WTC11 (cell line): ENCODE measurements around the gene PSMC3. TPM values are rescaled to one million over a fixed set of nuclear protein-coding genes. Genes with fewer than 3 reads are reported as not detected.

ENCODE experiments used
- ATAC-seq: fragments of 200-7000 bp; cut with Tn5 transposase; 2 replicates; pipeline ENCODE4 v1.10.0; 2021; ENCODE audit warnings: mild to moderate bottlenecking, moderate library complexity
- CTCF ChIA-PET: fragments of 300-600 bp; sonication (Branson Sonifier 250); formaldehyde crosslinking; loops from one replicate; lab custom pipeline; 2021; ENCODE audit warnings: antibody characterized with exemption; lab: Charles Lee
- POLR2A ChIA-PET: fragments of 350-600 bp; sonication (Branson Sonifier 250); formaldehyde crosslinking; loops from one replicate; lab custom pipeline; 2021; ENCODE audit warnings: antibody characterized with exemption; lab: Charles Lee
- DNase-seq: peaks from one replicate; pipeline ENCODE4 v3.0.0; 2021; ENCODE audit warnings: low spot score
- H3K27ac Mint-ChIP-seq: 2 replicates; pipeline ENCODE4 v1.8.0; 2021; ENCODE audit warnings: mixed read lengths
- H3K27me3 Mint-ChIP-seq: 2 replicates; pipeline ENCODE4 v1.8.0; 2021; ENCODE audit warnings: low read depth, mild to moderate bottlenecking, moderate library complexity, mixed read lengths
- H3K36me3 Mint-ChIP-seq: 2 replicates; pipeline ENCODE4 v1.8.0; 2021; ENCODE audit warnings: mixed read lengths
- H3K4me1 Mint-ChIP-seq: 2 replicates; pipeline ENCODE4 v1.8.0; 2022; ENCODE audit warnings: mixed read lengths
- H3K4me3 Mint-ChIP-seq: 2 replicates; pipeline ENCODE4 v1.8.0; 2021; ENCODE audit warnings: mild to moderate bottlenecking, moderate library complexity, mixed read lengths
- H3K9me3 Mint-ChIP-seq: 2 replicates; pipeline ENCODE4 v1.8.0; 2021; ENCODE audit warnings: mixed read lengths
- ATF3 ChIP-seq: sonication (generic); formaldehyde crosslinking; conservative IDR thresholded peaks from 2 replicates; pipeline ENCODE4 v1.8.1; 2022; ENCODE audit warnings: mild to moderate bottlenecking, missing genetic modification reagents
- ATF6 ChIP-seq: sonication (generic); formaldehyde crosslinking; IDR thresholded peaks from 2 replicates; pipeline ENCODE4 v1.8.1; 2023; ENCODE audit warnings: mild to moderate bottlenecking, missing genetic modification reagents
- ERG ChIP-seq: fragments of 250-450 bp; sonication (Bioruptor Pico); IDR thresholded peaks from 2 replicates; pipeline ENCODE4 v1.8.0; 2021; ENCODE audit warnings: mild to moderate bottlenecking
- FOXP1 ChIP-seq: sonication (generic); formaldehyde crosslinking; IDR thresholded peaks from 2 replicates; pipeline ENCODE4 v1.8.0; 2022; ENCODE audit warnings: missing genetic modification reagents, mild to moderate bottlenecking, moderate library complexity, borderline replicate concordance
- GTF2I ChIP-seq: fragments of 250-450 bp; sonication (Bioruptor Pico); conservative IDR thresholded peaks from 2 replicates; pipeline ENCODE4 v1.4.0; 2021; ENCODE audit warnings: mild to moderate bottlenecking
- KAT7 ChIP-seq: sonication (generic); formaldehyde crosslinking; IDR thresholded peaks from 2 replicates; pipeline ENCODE4 v1.8.1; 2023; ENCODE audit warnings: missing genetic modification reagents, mild to moderate bottlenecking, borderline replicate concordance
- MLX ChIP-seq: sonication (generic); formaldehyde crosslinking; IDR thresholded peaks from 2 replicates; pipeline ENCODE4 v1.8.1; 2023; ENCODE audit warnings: mild to moderate bottlenecking, missing genetic modification reagents, moderate library complexity
- MXD4 ChIP-seq: fragments of 250-450 bp; sonication (Bioruptor Pico); IDR thresholded peaks from 2 replicates; pipeline ENCODE4 v1.8.0; 2021; ENCODE audit warnings: mild to moderate bottlenecking, moderate library complexity, borderline replicate concordance
- NR1H2 ChIP-seq: sonication (generic); formaldehyde crosslinking; IDR thresholded peaks from 2 replicates; pipeline ENCODE4 v1.9.0; 2021; ENCODE audit warnings: mild to moderate bottlenecking, moderate library complexity, missing genetic modification reagents
- NR3C1 ChIP-seq: sonication (generic); formaldehyde crosslinking; conservative IDR thresholded peaks from 2 replicates; pipeline ENCODE4 v1.8.1; 2023; ENCODE audit warnings: low read depth, mild to moderate bottlenecking, missing genetic modification reagents
- OVOL2 ChIP-seq: fragments of 250-450 bp; sonication (Bioruptor Pico); IDR thresholded peaks from 2 replicates; pipeline ENCODE4 v1.9.0; 2021; ENCODE audit warnings: mild to moderate bottlenecking, borderline replicate concordance
- PRRX2 ChIP-seq: fragments of 250-450 bp; sonication (Bioruptor Pico); IDR thresholded peaks from 2 replicates; pipeline ENCODE4 v1.8.0; 2021; ENCODE audit warnings: mild to moderate bottlenecking
- RELA ChIP-seq: sonication (generic); formaldehyde crosslinking; IDR thresholded peaks from 2 replicates; pipeline ENCODE4 v1.8.1; 2022; ENCODE audit warnings: missing genetic modification reagents, mild to moderate bottlenecking, borderline replicate concordance
- RORB ChIP-seq: fragments of 250-450 bp; sonication (Bioruptor Pico); IDR thresholded peaks from 2 replicates; pipeline ENCODE4 v1.9.0; 2021; ENCODE audit warnings: mild to moderate bottlenecking
- TEAD4 ChIP-seq: sonication (generic); formaldehyde crosslinking; IDR thresholded peaks from 2 replicates; pipeline ENCODE4 v1.8.0; 2022; ENCODE audit warnings: mild to moderate bottlenecking, missing genetic modification reagents
- ZNF121 ChIP-seq: sonication (generic); formaldehyde crosslinking; IDR thresholded peaks from 2 replicates; pipeline ENCODE4 v1.8.0; 2023; ENCODE audit warnings: missing genetic modification reagents
- ZNF396 ChIP-seq: fragments of 250-450 bp; sonication (Bioruptor Pico); IDR thresholded peaks from 2 replicates; pipeline ENCODE4 v1.8.0; 2021; ENCODE audit warnings: mild to moderate bottlenecking, moderate library complexity, borderline replicate concordance
- ZNF423 ChIP-seq: fragments of 250-450 bp; sonication (Bioruptor Pico); IDR thresholded peaks from 2 replicates; pipeline ENCODE4 v2.1.2; 2022; ENCODE audit warnings: mild to moderate bottlenecking, moderate library complexity
- ZNF671 ChIP-seq: fragments of 250-450 bp; sonication (Bioruptor Pico); IDR thresholded peaks from 2 replicates; pipeline ENCODE4 v1.8.0; 2021; ENCODE audit warnings: mild to moderate bottlenecking
- total RNA-seq: library from RNA; stranded (reverse); gene quantifications from 3 replicates; pipeline ENCODE4 v1.2.3, GENCODE V29; 2021
- TF ChIP-seq, protein P1 (sequence below): fragments of 250-450 bp; sonication (Bioruptor Pico); conservative IDR thresholded peaks from 2 replicates; pipeline ENCODE4 v1.9.0; 2021; ENCODE audit warnings: mild to moderate bottlenecking
- TF ChIP-seq, protein P2 (sequence below): sonication (generic); formaldehyde crosslinking; IDR thresholded peaks from 2 replicates; pipeline ENCODE4 v1.8.1; 2023; ENCODE audit warnings: mild to moderate bottlenecking, moderate library complexity, missing genetic modification reagents
- TF ChIP-seq, protein P3 (sequence below): sonication (generic); formaldehyde crosslinking; IDR thresholded peaks from 2 replicates; pipeline ENCODE4 v1.8.0; 2023; ENCODE audit warnings: missing genetic modification reagents, mild to moderate bottlenecking, borderline replicate concordance

PSMC3 gene
- total RNA-seq, 1 experiment from 2014 or later = 162 TPM

GRCh38 chr11:47375546-47376085 lies 50.6 kb downstream of the PSMC3 start (continued):
- TF ChIP-seq, protein P1, sequence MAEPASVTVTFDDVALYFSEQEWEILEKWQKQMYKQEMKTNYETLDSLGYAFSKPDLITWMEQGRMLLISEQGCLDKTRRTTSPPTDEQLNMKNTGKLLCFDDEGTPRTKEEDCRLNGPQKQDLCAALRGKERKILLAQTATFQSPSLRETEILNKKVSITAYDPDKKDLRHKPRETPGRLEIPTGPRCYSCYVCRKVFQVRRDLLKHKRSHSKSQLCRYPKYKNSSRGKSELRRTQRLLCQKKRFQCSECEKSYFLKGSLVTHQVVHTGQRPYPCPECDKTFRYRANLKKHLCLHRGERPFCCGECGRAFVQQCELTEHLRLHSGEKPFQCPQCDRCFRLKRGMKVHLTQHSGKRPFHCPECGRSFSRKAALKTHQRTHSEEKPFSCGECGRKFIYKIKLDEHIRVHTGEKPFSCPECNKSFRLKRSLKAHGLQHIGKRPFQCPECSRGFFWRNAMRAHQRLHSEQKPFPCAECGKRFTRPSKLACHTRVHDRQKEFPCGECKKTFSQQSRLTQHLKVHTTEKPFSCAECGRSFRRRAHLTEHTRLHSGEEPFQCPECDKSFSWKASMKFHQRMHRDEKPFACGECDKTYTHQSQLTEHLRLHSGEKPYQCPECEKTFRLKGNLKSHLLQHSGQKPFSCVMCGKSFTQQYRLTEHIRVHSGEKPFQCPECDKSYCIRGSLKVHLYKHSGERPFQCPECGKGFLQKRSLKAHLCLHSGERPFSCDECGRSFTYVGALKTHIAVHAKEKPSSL (CRISPR knock-in tag) = no peak
- TF ChIP-seq TEAD4 (CRISPR knock-in tag) (no peak), ZNF671 (no peak), MLX (CRISPR knock-in tag) (no peak)

- Mint-ChIP-seq H3K4me1 (peaks cover 2% of the 10 kb centered on the region; the same call in 1 of the 2 replicates), H3K27ac (no peak overlapping the region), H3K36me3 (no peaks in the 10 kb centered on the region), H3K4me3 (no peak overlapping the region), H3K27me3 (no peaks in the 10 kb centered on the region), H3K9me3 (no peaks in the 10 kb centered on the region)
- CTCF ChIA-PET = interaction anchor here (0.8 to 3.2 kb wide), 15 partner anchors 13 to 190 kb away, joined by 3 to 33 read pairs (median 6); partner anchors contain the start of gene SLC39A13
- POLR2A ChIA-PET = no interaction called here
- ATAC-seq (no peak), DNase-seq (no peak)
- TF ChIP-seq MXD4 (CRISPR knock-in tag) (no peak), RORB (CRISPR knock-in tag) (no peak), KAT7 (CRISPR knock-in tag) (no peak), NR1H2 (CRISPR knock-in tag) (no peak), FOXP1 (CRISPR knock-in tag) (no peak), ZNF423 (CRISPR knock-in tag) (no peak), OVOL2 (CRISPR knock-in tag) (no peak), ZNF396 (CRISPR knock-in tag) (no peak), GTF2I (CRISPR knock-in tag) (no peak), ZNF121 (CRISPR knock-in tag) (no peak), ATF3 (CRISPR knock-in tag) (no peak), ATF6 (CRISPR knock-in tag) (no peak)
- TF ChIP-seq, protein P2, sequence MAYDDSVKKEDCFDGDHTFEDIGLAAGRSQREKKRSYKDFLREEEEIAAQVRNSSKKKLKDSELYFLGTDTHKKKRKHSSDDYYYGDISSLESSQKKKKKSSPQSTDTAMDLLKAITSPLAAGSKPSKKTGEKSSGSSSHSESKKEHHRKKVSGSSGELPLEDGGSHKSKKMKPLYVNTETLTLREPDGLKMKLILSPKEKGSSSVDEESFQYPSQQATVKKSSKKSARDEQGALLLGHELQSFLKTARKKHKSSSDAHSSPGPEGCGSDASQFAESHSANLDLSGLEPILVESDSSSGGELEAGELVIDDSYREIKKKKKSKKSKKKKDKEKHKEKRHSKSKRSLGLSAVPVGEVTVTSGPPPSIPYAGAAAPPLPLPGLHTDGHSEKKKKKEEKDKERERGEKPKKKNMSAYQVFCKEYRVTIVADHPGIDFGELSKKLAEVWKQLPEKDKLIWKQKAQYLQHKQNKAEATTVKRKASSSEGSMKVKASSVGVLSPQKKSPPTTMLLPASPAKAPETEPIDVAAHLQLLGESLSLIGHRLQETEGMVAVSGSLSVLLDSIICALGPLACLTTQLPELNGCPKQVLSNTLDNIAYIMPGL (CRISPR knock-in tag) = no peak
Measured at GRCh38 chr11:47375020-47375419, 51.2 kb downstream of the PSMC3 start.

DNA sequence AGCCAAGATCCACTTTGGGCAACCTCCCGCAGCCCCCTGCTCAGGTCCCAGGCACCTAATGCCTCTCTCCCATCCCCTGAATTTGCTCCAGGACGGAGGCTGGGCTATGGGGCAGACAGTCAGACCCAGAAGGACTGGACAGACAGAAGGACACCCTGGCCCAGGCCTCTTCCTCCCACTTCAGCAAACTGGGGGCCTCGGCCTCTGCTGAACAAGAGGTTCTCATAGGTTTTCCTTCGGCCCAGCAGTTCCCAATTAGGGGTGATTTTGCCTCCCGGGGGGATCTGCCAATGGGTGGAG lies 51.6 kb downstream of the PSMC3 start:
- Mint-ChIP-seq H3K27ac (no peak overlapping the region), H3K36me3 (no peaks in the 10 kb centered on the region), H3K4me3 (no peak overlapping the region), H3K4me1 (peaks cover 2% of the 10 kb centered on the region; the same call in 1 of the 2 replicates), H3K9me3 (no peaks in the 10 kb centered on the region), H3K27me3 (no peaks in the 10 kb centered on the region)
- ChIA-PET POLR2A (no interaction called here), CTCF (interaction anchor here (0.6 to 3.2 kb wide), 23 partner anchors 8 to 190 kb away, joined by 3 to 33 read pairs (median 5); partner anchors contain the start of genes NR1H3 and SLC39A13)
- no peak for ATAC-seq
- no peak for DNase-seq
- TF ChIP-seq ERG (no peak), PRRX2 (no peak), NR3C1 (no peak), RELA (no peak)
- TF ChIP-seq, protein P3, sequence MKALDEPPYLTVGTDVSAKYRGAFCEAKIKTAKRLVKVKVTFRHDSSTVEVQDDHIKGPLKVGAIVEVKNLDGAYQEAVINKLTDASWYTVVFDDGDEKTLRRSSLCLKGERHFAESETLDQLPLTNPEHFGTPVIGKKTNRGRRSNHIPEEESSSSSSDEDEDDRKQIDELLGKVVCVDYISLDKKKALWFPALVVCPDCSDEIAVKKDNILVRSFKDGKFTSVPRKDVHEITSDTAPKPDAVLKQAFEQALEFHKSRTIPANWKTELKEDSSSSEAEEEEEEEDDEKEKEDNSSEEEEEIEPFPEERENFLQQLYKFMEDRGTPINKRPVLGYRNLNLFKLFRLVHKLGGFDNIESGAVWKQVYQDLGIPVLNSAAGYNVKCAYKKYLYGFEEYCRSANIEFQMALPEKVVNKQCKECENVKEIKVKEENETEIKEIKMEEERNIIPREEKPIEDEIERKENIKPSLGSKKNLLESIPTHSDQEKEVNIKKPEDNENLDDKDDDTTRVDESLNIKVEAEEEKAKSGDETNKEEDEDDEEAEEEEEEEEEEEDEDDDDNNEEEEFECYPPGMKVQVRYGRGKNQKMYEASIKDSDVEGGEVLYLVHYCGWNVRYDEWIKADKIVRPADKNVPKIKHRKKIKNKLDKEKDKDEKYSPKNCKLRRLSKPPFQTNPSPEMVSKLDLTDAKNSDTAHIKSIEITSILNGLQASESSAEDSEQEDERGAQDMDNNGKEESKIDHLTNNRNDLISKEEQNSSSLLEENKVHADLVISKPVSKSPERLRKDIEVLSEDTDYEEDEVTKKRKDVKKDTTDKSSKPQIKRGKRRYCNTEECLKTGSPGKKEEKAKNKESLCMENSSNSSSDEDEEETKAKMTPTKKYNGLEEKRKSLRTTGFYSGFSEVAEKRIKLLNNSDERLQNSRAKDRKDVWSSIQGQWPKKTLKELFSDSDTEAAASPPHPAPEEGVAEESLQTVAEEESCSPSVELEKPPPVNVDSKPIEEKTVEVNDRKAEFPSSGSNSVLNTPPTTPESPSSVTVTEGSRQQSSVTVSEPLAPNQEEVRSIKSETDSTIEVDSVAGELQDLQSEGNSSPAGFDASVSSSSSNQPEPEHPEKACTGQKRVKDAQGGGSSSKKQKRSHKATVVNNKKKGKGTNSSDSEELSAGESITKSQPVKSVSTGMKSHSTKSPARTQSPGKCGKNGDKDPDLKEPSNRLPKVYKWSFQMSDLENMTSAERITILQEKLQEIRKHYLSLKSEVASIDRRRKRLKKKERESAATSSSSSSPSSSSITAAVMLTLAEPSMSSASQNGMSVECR = no peak
